Inflammatory macrophage (primary cell): ENCODE measurements around the gene MXD1.
"Not testable (repeated sequence)": the region's sequence is repeated elsewhere in the genome, so short reads cannot be mapped to it uniquely, and the experiment has no call there.

Source experiments
- DNase-seq, 2 donors: peaks; one replicate each; pipeline ENCODE4 v3.0.0-alpha.2; 2020 to 2022

MXD1 gene

DNA sequence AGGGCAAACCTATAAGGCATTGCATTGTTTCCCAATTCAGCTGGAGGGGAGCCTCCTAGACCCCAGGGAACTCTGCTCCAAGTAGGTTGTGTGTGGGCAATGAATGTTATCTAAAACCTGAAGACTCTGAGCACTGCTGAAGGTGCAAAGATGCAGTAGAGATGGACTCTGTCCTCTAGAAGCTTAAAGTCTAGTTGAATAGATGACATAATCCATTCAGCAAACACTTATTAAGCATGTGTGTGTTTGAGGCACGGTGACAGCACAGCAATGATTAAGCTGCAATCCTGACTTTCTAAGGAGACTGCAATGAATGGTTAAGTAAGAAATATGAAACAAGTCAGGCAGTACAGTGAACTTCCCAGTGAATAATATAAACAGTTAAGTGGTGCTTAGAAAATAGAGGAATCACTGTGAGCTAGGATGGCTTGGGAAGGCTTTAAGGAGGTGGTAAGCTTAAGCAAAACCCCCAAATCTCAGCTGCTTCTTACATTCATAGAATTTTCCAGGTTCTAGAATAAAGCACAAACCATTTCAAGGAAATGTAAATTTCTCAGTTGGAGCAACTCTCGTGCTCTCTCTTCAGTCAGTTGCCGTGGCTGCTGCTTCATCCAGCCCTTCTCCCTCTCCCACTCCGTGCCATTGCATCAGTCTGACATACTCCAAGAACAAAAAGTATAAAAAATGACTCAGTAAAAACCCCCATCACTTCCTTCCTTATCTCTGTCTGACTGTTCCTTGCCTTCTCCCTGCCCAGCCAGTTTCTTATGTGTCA is 19.1 kb downstream of the MXD1 start:
- DNase-seq, result peak; percentile 88 to 90

DNA sequence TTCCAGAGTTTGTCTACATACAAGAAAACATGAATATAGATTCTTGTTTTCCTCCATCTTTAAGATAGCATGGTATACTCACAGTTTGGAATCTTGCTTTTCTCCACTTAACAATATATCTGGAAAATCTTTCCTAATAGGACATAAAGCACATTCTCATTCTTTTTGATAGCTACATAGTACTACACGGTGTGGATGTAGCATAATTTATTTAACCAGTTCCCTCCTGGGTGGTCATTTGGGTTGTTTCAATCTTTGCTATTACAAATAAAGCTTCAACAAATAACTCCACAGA is 19.7 kb downstream of the MXD1 start:
- DNase-seq, result no peak

DNA sequence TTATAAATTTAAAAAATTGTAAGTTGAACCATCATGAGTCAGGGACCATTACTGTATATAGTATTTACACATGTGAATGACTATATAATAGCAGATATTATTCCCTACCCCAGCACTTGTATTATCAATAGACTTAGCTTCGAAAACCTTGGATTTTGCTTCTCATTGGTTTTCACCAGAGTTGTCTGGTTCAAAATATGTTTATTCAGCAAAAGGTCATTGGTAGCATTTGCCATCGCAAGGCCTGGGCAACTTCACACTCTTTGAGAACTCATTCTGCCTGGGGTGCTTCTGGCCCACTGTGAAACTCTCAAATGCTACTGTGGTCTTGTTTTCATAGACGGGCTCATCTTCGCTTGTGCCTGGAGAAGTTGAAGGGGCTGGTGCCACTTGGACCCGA is 20.1 kb downstream of the MXD1 start:
- DNase-seq, result no peak

DNA sequence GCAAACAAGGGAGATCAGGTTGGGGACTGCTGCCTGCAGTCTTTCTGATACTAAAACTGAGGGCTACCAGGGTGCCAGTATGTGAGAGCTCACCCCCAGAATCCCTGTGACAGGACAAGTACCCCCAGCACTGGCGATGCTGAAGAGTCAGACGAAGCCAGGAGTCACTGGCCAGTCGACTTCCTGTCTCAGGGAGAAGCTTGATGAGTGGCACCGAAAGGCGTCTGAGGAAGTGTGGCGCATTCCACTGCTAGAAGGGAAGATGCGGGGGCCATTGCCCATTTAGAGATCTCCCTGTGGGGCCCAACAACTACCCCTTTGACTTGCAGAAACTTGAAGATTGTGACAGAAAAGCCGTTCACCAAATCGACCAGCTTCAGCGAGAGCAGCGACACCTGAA is 22.0 kb downstream of the MXD1 start:
- DNase-seq, result peak; percentile 26 to 59

DNA sequence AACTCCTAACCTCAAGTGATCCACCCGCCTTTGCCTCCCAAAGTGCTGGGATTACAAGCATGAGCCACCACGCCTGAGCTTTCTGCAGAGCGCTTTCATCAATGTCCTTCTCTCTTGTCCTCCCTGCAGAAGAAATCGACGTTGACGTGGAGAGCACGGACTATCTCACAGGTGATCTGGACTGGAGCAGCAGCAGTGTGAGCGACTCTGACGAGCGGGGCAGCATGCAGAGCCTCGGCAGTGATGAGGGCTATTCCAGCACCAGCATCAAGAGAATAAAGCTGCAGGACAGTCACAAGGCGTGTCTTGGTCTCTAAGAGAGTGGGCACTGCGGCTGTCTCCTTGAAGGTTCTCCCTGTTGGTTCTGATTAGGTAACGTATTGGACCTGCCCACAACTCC is 23.1 kb downstream of the MXD1 start:
- no peak for DNase-seq

DNA sequence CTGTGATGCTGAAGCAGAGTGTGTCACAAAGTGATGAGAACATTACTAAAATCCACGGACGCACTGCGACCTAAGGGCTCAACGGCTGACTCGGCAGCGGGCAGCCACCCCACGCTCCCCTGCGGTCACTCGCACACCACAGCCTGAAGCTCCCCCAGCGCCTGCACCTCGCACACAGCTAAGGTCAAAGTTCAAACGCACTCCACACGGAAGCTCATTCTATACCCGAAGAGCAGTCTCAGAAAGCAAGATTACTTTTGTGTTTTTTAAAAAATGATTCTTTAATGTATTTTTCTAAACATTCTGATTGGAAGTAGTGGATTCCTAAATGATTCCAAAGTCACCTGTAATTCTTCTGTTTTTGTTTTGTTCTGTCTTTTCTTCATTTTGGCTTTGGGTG is 24.8 kb downstream of the MXD1 start:
- no peak for DNase-seq

DNA sequence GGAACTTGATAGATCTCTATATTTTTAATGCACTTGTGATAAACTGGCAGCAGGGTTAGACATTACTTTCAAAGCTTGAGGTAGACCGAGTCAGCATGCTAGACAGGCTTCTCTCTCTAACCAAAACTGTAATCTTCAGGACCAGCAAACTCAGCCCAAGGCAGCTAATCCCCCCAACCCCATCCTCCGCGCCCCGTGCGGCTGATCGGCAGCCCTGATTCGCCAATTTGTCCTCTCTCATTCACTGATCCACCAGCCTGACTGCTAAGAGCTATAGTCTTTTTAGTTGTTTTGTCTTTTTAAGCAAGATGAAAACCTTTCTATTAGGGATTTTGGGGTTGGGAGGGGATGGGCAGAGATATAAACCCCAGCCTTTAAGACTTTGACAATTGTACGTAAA is 25.8 kb downstream of the MXD1 start:
- no peak for DNase-seq

DNA sequence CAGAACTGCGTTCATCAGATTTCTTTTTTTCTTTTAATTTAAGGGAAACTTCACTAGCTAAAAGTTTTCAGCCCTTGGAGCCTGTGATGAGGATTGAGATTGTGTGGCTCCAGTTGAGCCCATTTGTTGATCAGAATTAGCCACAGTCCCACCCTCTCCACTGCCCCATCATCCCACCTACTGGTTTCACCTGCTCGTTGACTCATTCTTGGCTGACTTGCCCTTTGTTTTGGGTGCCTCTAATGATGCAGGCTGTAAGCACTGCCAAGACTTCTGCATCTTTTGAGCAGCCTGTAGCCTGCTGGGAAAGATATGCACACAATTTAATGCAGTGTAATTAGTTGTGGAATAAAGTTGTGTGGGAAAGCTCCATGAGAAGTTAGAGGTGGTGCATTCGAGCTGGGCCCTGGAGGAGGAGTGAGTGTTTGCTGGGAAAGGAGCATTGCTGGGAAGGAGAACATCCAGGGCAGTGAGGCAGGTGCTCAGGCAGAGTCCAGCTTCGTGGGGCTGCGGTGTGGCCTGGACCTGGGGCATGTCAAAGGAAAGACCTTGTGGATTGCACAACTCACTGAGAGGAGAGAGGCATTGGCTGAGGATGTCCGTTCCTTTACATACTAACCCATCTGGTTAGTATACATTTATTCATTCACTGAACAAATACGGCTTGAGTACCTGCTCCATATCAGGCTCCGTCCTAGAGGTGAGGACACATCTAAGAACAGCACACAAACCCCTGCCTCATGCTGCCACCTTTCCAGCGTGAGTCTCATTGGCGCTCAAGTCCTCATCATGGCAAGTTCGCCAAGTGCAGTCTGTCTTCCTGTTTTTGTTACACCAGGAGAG is 28.3 kb downstream of the MXD1 start:
- no peak for DNase-seq

DNA sequence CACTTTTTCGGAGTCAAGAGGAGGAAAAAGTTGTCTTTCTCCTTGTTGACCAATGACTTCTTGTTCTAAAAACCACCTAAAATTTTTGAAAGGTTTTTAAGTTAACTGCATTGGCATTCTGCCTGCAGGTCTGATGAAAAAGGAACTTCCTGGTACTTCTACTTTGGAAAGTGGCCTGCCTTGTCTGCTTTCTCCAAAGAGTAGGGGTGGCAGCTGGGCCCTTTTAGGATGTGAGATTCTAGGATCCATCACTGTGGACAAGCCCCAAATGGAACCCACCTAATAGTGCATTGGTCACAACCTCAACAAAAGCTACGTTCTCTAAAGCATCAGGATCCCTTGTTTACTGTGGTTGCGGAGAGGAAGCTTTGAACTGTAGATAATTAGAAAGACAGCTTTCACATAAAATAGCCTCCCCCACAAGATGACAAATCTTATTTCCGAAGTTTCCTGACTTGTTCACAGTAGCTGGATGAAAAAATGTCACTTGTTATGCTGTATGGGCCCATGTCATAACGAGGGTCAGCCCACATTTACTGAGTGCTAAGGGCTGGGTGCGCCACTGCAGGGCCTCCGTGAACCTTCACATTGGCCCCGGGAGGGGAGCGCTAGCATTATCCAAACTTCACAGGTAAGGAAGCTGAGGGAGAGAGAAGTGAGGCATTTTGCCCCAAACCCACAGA is 29.1 kb downstream of the MXD1 start:
- peak; percentile 29 to 34 for DNase-seq

DNA sequence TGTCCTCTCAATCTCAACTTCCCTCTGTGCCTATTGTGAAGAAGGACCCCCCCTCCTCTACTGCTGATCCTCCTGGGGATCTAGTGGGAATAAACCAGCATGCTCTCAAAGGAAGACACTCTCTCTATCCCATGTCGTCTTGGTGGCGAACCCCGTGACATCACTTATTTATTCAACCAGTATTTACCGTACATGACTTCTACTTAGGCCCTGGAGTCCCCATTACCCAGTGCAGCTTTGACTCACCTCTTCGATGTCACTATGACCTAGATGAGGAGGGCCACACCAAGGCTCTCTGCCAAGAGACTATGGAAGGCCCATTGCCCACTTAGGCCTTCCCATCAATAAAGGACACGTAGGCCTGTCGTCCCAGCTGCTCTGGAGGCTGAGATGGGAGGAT is 29.8 kb downstream of the MXD1 start:
- DNase-seq, result no peak

DNA sequence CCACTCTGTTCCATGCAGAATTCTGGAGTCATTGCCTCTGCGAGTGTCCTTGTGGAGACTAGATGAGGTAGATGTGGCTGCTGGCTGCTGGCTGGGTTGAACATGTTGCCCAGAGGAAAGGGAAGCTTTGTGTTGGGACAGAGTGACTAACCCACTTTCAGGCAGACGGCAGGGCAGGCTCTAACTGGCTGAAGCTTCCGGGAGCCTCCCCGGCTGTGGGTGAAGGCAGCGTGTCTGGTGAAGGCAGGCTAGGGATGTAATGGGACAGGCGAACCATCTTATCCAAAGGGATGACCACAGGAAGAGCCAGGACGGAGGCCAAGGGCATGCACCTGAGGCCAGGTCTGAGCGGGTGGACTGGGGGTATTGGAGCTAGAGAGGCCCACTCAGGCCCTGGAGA is 30.5 kb downstream of the MXD1 start:
- DNase-seq, result peak; percentile 88 to 90

DNA sequence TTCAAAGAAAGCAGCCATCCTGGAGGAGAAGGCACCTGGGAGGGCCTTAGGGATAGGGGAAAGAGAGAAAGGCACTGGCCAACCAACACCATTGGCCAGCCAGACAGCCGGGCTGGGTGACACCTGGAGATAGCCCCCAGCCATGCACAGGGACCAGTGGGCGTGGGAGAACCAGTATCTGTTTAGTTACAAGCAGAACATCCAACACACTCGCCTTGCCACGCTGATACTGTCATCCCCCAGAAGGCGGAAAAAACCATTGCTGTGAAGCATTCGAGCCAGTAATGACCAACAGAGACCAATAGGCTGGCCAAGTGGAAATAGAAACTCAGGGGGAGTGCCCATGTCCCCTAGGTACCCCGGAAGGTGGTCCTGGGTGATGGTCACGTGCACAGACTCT is 31.0 kb downstream of the MXD1 start:
- no peak for DNase-seq

DNA sequence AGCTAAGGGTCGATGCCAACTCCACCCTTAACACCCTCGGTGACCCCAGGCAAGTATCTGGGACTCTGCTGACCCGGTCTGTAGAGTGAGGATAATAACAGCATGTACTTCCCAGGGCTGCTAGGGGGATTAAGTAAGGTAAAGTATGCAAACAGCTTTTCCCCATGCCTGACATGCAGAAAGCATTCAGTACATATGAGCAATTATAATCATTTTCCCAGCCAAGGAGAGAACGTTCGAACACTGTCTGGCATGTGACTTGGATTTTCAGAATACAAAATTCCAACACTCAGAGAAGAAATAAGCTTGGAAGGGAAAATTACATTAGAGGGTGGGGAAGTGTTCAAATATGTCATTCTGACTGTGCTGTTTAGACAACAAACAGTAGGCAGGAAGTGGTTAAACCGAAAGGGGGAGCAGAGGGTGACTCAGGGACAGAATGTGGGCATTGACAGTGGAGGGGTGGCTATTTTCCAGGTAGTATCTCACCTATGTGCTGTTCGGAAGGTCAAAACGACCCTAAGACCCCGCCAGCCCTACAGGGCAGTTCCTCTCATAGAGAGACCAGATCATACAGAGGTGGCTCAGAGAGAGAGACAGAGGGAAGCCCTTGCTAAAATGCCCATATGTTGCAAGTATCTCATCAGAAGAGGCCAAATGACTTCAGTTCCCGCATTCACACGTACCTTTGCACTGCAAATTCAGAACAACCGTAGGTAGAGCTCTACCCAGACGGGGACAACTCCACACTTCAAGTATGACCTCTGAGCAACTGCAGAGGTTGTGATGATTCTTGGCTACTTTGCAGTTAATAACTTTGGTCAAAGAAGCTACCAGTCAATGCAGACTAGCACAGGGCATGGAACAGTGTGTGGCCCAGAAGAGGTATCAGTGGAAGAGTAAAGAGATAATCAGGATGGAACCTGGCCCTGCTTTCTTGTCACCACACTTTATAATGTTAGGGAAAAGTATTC is 31.7 kb downstream of the MXD1 start:
- peak; percentile 63 to 64 for DNase-seq

DNA sequence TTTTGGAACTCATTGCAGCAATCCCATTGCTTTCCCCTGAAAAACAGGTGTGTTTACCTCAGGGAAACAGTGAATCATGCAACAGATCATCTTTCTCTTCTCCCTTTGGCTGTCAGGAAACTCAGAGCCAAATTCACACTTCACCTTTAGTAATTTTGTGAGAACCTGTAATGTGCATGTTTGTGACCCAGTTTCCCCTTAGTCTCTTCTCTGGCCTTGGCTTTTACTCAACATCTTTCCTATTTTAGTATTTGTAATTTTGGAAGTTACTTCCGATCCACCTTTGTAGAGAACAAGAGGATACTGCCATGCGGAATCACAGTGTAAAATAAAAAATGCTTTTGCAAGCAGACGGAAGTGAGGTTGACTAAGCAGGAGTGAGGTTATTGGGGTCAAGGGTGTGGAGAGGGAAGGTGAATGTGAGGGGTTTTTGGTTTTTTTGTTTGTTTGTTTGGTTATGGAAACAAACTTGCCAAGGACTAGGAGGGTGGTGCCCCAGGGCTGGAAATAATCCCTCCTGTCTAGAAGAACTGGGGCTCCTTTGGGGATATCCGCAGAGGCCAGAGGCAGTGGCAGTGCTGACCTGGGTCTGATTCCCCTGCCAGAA is 32.5 kb downstream of the MXD1 start:
- no peak for DNase-seq

DNA sequence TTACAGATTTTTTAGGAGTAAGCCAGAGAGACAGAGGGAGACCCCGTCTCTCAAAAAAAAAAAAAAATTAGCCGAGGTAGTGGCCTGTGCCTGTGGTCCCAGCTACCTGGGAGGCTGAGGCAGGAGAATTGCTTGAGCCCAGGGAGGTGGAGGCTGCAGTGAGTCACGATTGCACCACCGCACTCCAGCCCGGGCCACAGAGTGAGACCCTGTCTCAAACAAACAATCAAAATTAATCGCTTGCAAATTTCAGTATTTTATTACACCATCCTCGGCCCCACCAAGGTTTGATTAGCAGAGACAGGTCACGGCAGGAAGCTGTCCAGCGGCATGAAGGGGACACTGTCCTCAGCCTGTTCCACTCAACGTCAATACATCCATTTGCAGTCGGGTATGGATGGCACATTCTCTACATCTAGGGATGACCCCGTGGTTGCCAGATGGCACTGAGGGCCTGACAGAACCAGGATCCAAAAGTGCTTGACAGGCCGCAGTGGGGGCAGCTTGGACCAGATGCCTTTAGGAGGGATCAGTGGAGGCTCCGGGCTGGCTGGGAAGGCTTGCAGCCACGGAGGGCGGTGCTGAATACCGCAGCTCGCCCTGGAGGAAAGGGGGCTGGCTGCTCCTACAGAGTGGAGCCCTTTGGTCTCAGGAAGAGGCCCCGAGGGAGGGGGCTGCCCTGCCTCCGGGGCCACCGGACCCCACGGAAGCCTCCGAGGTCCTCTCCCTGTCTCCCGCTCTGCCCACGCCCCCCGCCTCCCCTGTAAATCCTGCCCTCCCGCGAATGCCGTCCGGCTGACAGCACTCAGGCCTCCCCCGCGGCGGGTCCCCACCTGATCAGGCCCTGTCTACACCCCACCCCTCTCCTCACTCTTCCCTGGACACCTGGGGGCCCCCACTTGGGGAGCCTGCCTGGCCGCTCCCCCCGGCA is 33.4 kb downstream of the MXD1 start:
- DNase-seq, result no peak

DNA sequence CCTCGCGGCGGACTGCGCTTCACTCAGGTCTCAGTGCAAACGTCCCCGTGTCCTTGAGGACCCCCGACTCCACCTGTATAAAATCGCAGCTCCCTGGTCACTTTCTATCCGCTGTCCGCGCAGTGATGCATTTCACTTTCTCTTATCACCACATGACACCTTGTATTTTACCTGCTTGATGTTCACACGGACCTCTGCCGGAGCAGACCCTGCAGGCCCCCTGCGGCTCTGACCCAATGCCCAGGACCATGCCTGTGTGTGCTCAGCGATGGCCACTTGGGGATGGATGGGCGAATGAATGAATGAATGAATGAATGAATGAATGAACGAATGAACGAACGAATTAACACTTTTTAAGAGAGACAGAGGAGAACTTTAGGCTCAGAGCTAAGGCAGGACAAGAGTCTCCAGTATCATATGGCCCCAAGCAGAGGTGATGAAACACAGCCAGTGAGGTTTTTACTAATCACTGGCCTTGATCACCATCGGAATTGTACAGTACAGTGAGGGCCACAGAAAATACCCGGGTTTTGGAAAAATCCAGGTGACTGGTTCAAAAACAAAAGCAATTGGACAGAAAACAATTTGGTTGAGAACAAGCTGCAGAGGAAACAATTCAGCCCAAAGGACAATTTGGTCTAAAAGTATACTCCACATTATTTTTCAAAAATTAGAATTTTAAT is 34.2 kb downstream of the MXD1 start:
- no peak for DNase-seq

DNA sequence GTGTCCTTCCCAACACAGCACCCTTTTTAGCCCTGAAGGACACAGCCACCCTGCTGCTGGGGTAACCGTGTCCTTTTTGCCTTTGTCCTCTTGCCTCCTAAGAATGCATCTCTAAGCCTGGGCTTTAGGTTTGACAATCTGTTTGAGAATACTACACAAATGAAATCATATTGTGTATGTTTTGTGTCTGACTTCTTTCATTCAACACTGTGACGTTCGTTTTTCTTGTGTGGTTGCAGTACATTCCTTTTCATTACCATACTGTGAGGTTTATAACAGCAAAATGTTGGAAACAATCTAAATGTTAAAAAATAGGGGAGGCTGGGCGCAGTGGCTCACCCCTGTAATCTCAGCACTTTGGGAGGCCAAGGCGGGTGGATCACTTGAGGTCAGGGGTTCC is 35.3 kb downstream of the MXD1 start:
- DNase-seq, result no peak

DNA sequence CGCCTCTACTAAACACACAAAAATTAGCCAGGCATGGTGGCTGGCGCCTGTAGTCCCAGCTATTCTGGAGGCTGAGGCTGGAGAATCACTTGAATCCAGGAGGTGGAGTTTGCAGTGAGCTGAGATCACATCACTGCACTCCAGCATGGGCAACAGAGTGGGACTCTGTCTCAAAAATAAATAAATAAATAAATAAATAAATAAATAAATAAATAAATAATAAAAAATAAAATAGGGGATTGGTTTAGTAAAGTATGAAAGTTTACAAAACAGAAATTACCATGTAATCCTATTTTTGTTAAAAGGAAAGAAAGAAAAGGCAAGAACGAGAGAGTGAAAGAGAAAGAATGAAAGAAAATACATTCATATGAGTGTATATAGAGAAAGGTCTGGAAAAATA is 35.8 kb downstream of the MXD1 start:
- not testable (repeated sequence) for DNase-seq

DNA sequence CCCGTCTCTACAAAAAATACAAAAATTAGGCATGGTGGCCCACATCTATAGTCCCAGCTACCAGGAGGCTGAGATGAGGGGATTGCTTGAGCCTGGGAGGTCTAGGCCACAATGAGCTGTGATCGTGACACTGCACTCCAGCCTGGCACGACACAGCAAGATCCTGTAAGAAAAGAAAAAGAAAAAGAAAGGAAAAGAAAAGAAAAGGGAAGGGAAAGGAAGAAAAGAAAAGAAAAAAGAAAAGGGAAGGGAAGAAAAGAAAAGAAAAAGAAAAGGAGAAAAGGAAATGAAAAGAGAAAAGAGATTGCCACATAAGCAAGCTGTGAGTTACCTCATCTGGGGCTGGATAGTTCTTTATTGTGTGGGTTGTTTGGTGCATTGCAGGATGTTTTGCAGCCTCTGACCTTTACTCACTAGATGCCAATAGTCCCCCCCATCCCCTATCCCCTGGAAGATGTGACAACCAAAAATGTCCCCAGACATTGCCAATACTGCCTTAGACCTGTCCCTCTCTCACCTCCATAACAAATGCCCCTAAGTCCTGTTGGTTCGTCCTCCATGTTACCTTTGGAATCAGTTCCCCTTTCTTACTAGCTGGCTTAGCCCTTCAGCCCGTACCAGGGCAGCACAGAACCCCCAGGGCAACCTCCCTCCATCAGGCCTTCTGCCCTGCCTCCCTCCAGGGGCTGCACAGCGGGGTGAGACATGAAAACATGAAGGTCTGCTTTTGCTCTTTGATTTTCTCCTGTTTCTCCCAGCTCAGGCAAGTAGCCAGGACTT is 37.6 kb downstream of the MXD1 start:
- DNase-seq, result peak; percentile 38
